CD14-positive monocyte (primary cell): ENCODE results near the gene NMBR. TPM values are rescaled to one million over a fixed set of nuclear protein-coding genes. Genes with fewer than 3 reads are reported as not detected.

Experiments used
- DNase-seq, 3 donors: peaks; one replicate each; pipeline ENCODE4 v3.0.0-alpha.2; 2011 to 2022
- H2AFZ ChIP-seq: 2 replicates; pipeline ENCODE4 v1.6.0; 2012; ENCODE audit warnings: mild to moderate bottlenecking, low read depth, low read length, inconsistent platforms; ENCODE audit not compliant: insufficient read depth, poor library complexity, severe bottlenecking
- H3K27ac ChIP-seq, 2 donors: 1 replicate in 1 of 2; 2 replicates in 1 of 2; pipeline ENCODE4 v1.5.1; 2012 to 2013; ENCODE audit warnings: low read length in 2 of 2, control low read depth in 1 of 2, inconsistent platforms in 1 of 2, low read depth in 1 of 2, mild to moderate bottlenecking in 1 of 2
- H3K27me3 ChIP-seq, 2 donors: one replicate each; pipeline versions ENCODE4 v1.6.0 to v1.6.1; 2011 to 2013; ENCODE audit warnings: low read length in 2 of 2; ENCODE audit not compliant: control insufficient read depth in 2 of 2, insufficient read depth in 2 of 2
- H3K36me3 ChIP-seq, 2 donors: replicated peaks in 1 of 2; 1 replicate in 1 of 2; 2 replicates in 1 of 2; pipeline versions ENCODE4 v1.5.1 to v1.6.1; 2012 to 2013; ENCODE audit warnings: low read length in 2 of 2, control low read depth in 1 of 2, inconsistent platforms in 1 of 2, mild to moderate bottlenecking in 1 of 2; ENCODE audit not compliant: insufficient read depth in 2 of 2, control insufficient read depth in 1 of 2
- H3K4me1 ChIP-seq, 2 donors: 1 replicate in 1 of 2; 2 replicates in 1 of 2; pipeline versions ENCODE4 v1.5.1 to v1.6.1; 2012 to 2013; ENCODE audit warnings: low read length in 2 of 2, control low read depth in 1 of 2, inconsistent platforms in 1 of 2, mild to moderate bottlenecking in 1 of 2, moderate library complexity in 1 of 2; ENCODE audit not compliant: insufficient read depth in 2 of 2, control insufficient read depth in 1 of 2
- H3K4me2 ChIP-seq: replicated peaks from 2 replicates; pipeline ENCODE3; 2012; ENCODE audit warnings: low read length, moderate library complexity, mild to moderate bottlenecking; ENCODE audit not compliant: poor library complexity, severe bottlenecking; ENCODE audit errors: extremely low read depth
- H3K4me3 ChIP-seq, 3 experiments: fragments of 200-600 bp in 1 of 3; sonication (generic) in 1 of 3; replicated peaks in 1 of 3; 1 replicate in 2 of 3; 2 replicates in 1 of 3; pipeline ENCODE4 v1.5.1; 2011 to 2013; ENCODE audit warnings: low read length in 3 of 3, mild to moderate bottlenecking in 3 of 3, control low read depth in 2 of 3, low read depth in 2 of 3, inconsistent platforms in 1 of 3, moderate library complexity in 1 of 3
- H3K79me2 ChIP-seq: 2 replicates; pipeline ENCODE4 v1.6.0; 2012; ENCODE audit warnings: mild to moderate bottlenecking, control low read depth, inconsistent platforms, low read length, moderate library complexity; ENCODE audit not compliant: insufficient read depth
- H3K9ac ChIP-seq: 2 replicates; pipeline ENCODE4 v1.6.0; 2017; ENCODE audit warnings: low read length, mild to moderate bottlenecking; ENCODE audit not compliant: insufficient read depth, poor library complexity, severe bottlenecking
- H3K9me3 ChIP-seq, 2 donors: replicated peaks in 1 of 2; 1 replicate in 1 of 2; 2 replicates in 1 of 2; pipeline versions ENCODE4 v1.5.1 to v1.6.1; 2012 to 2013; ENCODE audit warnings: low read length in 2 of 2, control low read depth in 1 of 2; ENCODE audit not compliant: control insufficient read depth in 1 of 2, insufficient read depth in 1 of 2
- H4K20me1 ChIP-seq: 2 replicates; pipeline ENCODE4 v1.6.0; 2012; ENCODE audit warnings: mild to moderate bottlenecking, low read length, control low read depth, moderate library complexity; ENCODE audit not compliant: insufficient read depth
- H3K27ac Mint-ChIP-seq, 7 donors: one replicate each; pipeline ENCODE4 v1.8.0; 2020; ENCODE audit warnings: mild to moderate bottlenecking in 7 of 7, mixed read lengths in 7 of 7, moderate library complexity in 6 of 7, inconsistent platforms in 2 of 7
- H3K27me3 Mint-ChIP-seq, 3 donors: one replicate each; pipeline ENCODE4 v1.8.0; 2021 to 2022; ENCODE audit warnings: low read depth in 3 of 3, mild to moderate bottlenecking in 3 of 3, mixed read lengths in 3 of 3, moderate library complexity in 3 of 3, inconsistent platforms in 1 of 3
- H3K36me3 Mint-ChIP-seq, 2 donors: one replicate each; pipeline ENCODE4 v1.8.0; 2020; ENCODE audit warnings: mixed read lengths in 2 of 2, inconsistent platforms in 1 of 2, mild to moderate bottlenecking in 1 of 2
- H3K4me1 Mint-ChIP-seq: one replicate; pipeline ENCODE4 v1.8.0; 2020; ENCODE audit warnings: mild to moderate bottlenecking, mixed read lengths
- H3K4me3 Mint-ChIP-seq, 2 donors: one replicate each; pipeline ENCODE4 v1.8.0; 2020; ENCODE audit warnings: mild to moderate bottlenecking in 2 of 2, mixed read lengths in 2 of 2, moderate library complexity in 1 of 2
- H3K9me3 Mint-ChIP-seq, 7 donors: one replicate each; pipeline ENCODE4 v1.8.0; 2020 to 2022; ENCODE audit warnings: mixed read lengths in 7 of 7, mild to moderate bottlenecking in 6 of 7, moderate library complexity in 6 of 7, inconsistent platforms in 2 of 7
- WGBS: methylation state at CpG from one replicate; pipeline ENCODE4 v1.1.5; 2013; ENCODE audit warnings: missing lambda C conversion rate; ENCODE audit not compliant: insufficient coverage; 5-methylcytosine and 5-hydroxymethylcytosine counted together
- intact Hi-C, 2 donors: fragments of 100-400 bp; cut with micrococcal nuclease; formaldehyde crosslinking; loops; one replicate each; pipeline versions ENCODE4 v1.15.0 to v1.15.1; 2023
- polyA plus RNA-seq, 3 donors: library from polyadenylated mRNA; depleted of rRNA in 1 of 3; unstranded in 2 of 3; stranded (reverse) in 1 of 3; fragments of 300-500 nt in 2 of 3; fragments of >200 nt in 1 of 3; fragmentation: Illumina TruSeq in 2 of 3; gene quantifications; 1 replicate in 2 of 3; 2 replicates in 1 of 3; pipeline ENCODE4 v1.2.3, GENCODE V29; 2012 to 2021
- TF ChIP-seq, protein P1 (sequence below): fragments of 200-600 bp; IDR thresholded peaks from one replicate; pipeline ENCODE4 v1.8.0; 2022; ENCODE audit warnings: antibody characterized with exemption, mild to moderate bottlenecking

NMBR gene
- polyA plus RNA-seq, 3 donors, result not detected

DNA sequence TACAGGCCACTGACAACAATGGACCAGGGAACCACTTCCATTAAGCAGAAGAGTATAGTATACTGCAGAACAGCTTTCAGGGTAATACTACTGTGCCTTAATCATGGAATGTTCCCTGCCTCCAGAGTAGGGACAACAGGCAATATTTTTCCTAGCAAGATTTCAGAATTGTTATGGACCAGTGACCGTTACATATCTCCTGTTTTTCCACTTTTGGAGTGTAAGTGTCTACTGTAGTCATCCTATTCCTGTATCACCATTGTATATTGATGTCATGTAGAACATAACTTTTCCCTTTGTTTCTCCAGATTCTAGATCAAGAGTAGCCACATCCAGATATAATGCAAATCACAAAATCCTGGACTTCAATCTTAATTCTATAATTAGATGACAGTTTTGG, 16.1 kb downstream of the NMBR start:
- no CpG with 5 or more reads among the region's 1 CpG for WGBS

DNA sequence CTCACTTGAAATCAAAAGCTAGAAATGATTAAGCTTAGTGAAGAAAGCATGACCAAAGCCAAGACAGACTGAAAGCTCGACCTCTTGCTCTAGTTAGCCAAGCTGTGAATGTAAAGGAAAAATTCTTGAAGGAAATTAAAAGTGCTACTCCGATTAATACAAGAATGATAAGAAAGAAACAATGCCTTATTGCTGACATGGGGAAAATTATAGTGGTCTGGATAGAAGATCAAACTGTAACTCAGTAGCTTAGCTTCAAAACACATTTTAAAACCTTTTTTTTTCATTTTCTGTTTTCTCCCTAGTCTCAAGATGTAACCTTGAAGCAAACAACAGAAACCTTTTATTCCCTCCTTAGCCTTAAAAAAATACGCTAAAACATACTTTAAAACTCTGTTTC, 25.6 kb downstream of the NMBR start:
- H3K4me1 ChIP-seq, result no peaks in the 10 kb centered on the region
- no peak overlapping the region for H2AFZ ChIP-seq
- H4K20me1 ChIP-seq, result no peaks in the 10 kb centered on the region
- TF ChIP-seq, protein P1, sequence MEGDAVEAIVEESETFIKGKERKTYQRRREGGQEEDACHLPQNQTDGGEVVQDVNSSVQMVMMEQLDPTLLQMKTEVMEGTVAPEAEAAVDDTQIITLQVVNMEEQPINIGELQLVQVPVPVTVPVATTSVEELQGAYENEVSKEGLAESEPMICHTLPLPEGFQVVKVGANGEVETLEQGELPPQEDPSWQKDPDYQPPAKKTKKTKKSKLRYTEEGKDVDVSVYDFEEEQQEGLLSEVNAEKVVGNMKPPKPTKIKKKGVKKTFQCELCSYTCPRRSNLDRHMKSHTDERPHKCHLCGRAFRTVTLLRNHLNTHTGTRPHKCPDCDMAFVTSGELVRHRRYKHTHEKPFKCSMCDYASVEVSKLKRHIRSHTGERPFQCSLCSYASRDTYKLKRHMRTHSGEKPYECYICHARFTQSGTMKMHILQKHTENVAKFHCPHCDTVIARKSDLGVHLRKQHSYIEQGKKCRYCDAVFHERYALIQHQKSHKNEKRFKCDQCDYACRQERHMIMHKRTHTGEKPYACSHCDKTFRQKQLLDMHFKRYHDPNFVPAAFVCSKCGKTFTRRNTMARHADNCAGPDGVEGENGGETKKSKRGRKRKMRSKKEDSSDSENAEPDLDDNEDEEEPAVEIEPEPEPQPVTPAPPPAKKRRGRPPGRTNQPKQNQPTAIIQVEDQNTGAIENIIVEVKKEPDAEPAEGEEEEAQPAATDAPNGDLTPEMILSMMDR, result no peak
- no peak overlapping the region for H3K27ac Mint-ChIP-seq
- H3K9ac ChIP-seq, result no peak overlapping the region
- no peaks in the 10 kb centered on the region for H3K9me3 ChIP-seq
- no peak overlapping the region for H3K4me3 ChIP-seq
- H3K27ac ChIP-seq, result no peak overlapping the region
- H3K27me3 Mint-ChIP-seq, result peaks cover 0 to 5% (median 0%) of the 10 kb centered on the region in 3 donors
- H3K4me1 Mint-ChIP-seq, result no peaks in the 10 kb centered on the region
- H3K36me3 ChIP-seq, result no peaks in the 10 kb centered on the region
- intact Hi-C loops, result no loop called here
- H3K4me3 Mint-ChIP-seq, result no peak overlapping the region
- H3K36me3 Mint-ChIP-seq, result no peaks in the 10 kb centered on the region
- no peaks in the 10 kb centered on the region for H3K79me2 ChIP-seq
- 86% methylated on average over 2 of the region's 3 CpGs for WGBS
- H3K4me2 ChIP-seq, result no peak overlapping the region
- no peaks in the 10 kb centered on the region for H3K27me3 ChIP-seq
- DNase-seq, result no peak
- H3K9me3 Mint-ChIP-seq, result peaks cover 0 to 2% (median 0%) of the 10 kb centered on the region in 7 donors

More for the DNA sequence above, 16.1 kb downstream of the NMBR start:
- no peak for DNase-seq
- H3K27me3 ChIP-seq, result no peaks in the 10 kb centered on the region
- no peaks in the 10 kb centered on the region for H3K36me3 Mint-ChIP-seq
- no peaks in the 10 kb centered on the region for H3K79me2 ChIP-seq
- no peaks in the 10 kb centered on the region for H4K20me1 ChIP-seq
- no peak overlapping the region for H3K9ac ChIP-seq
- no peaks in the 10 kb centered on the region for H3K4me1 ChIP-seq
- H3K9me3 Mint-ChIP-seq, result peaks cover 0 to 6% (median 2%) of the 10 kb centered on the region in 7 donors
- H3K27ac Mint-ChIP-seq, result no peak overlapping the region
- no peak overlapping the region for H3K27ac ChIP-seq
- no peak overlapping the region for H3K4me2 ChIP-seq
- H3K4me1 Mint-ChIP-seq, result no peaks in the 10 kb centered on the region
- TF ChIP-seq, protein P1, result no peak
- no peak overlapping the region for H3K4me3 ChIP-seq
- H3K4me3 Mint-ChIP-seq, result no peak overlapping the region
- no peaks in the 10 kb centered on the region for H3K9me3 ChIP-seq
- H3K27me3 Mint-ChIP-seq, result peaks cover 0 to 2% (median 0%) of the 10 kb centered on the region in 3 donors
- intact Hi-C loops, result no loop called here
- no peak overlapping the region for H2AFZ ChIP-seq
- H3K36me3 ChIP-seq, result no peaks in the 10 kb centered on the region
